PC-3 (cell line): ENCODE results near the gene MEX3A. TPM values are rescaled to one million over a fixed set of nuclear protein-coding genes. Genes with fewer than 3 reads are reported as not detected.
A peak's percentile ranks its signal among the peaks of the same experiment; 100 is the strongest.

ENCODE experiments used
- ATAC-seq: fragments of 200-7000 bp; cut with Tn5 transposase; 2 replicates; pipeline ENCODE4 v1.9.1; 2020; ENCODE audit warnings: mild to moderate bottlenecking, moderate library complexity
- BruUV-seq: library from RNA; stranded (reverse); fragments of 400-500 nt; replicated peaks from 2 replicates; lab custom pipeline; 2021; lab: Mats Ljungman, UMichigan
- CTCF ChIA-PET: fragments of 300-600 bp; sonication (Branson Sonifier 250); formaldehyde crosslinking; loops from one replicate; lab custom pipeline; 2022; ENCODE audit warnings: antibody characterized with exemption; lab: Charles Lee
- POLR2A ChIA-PET: fragments of 300-600 bp; sonication (Branson Sonifier 250); formaldehyde crosslinking; loops from one replicate; lab custom pipeline; 2022; ENCODE audit warnings: antibody characterized with exemption; ENCODE audit not compliant: unreplicated experiment; lab: Charles Lee
- DNase-seq: peaks from one replicate; pipeline ENCODE4 v3.0.0-alpha.2; 2015
- H2AFZ ChIP-seq: fragments of 300-600 bp; sonication (generic); 2 replicates; pipeline ENCODE4 v1.6.0; 2016; ENCODE audit warnings: antibody characterized with exemption, low read length
- H3F3A ChIP-seq: fragments of 300-600 bp; sonication (generic); one replicate; pipeline ENCODE4 v1.6.0; 2017; ENCODE audit warnings: antibody characterized with exemption, low read length, control low read depth, mild to moderate bottlenecking; ENCODE audit not compliant: unreplicated experiment
- H3K27ac ChIP-seq: fragments of 300-600 bp; sonication (generic); 2 replicates; pipeline ENCODE4 v1.5.1; 2016; ENCODE audit warnings: mild to moderate bottlenecking, low read length
- H3K27me3 ChIP-seq: fragments of 300-600 bp; sonication (generic); 2 replicates; pipeline ENCODE4 v1.6.1; 2016; ENCODE audit warnings: low read length, mixed read lengths
- H3K36me3 ChIP-seq: fragments of 300-600 bp; sonication (generic); 2 replicates; pipeline ENCODE4 v1.6.1; 2016; ENCODE audit warnings: low read depth, mixed run types, low read length, mixed read lengths
- H3K4me1 ChIP-seq: fragments of 300-600 bp; sonication (generic); 2 replicates; pipeline ENCODE4 v1.5.1; 2016; ENCODE audit warnings: low read length; ENCODE audit not compliant: insufficient read depth
- H3K4me2 ChIP-seq: fragments of 300-600 bp; sonication (generic); 2 replicates; pipeline ENCODE4 v1.6.0; 2016; ENCODE audit warnings: low read length
- H3K4me3 ChIP-seq: fragments of 300-600 bp; sonication (generic); 2 replicates; pipeline ENCODE4 v1.5.1; 2016; ENCODE audit warnings: mild to moderate bottlenecking, low read length, mixed read lengths
- H3K79me2 ChIP-seq: fragments of 300-600 bp; sonication (generic); 2 replicates; pipeline ENCODE4 v1.6.1; 2017; ENCODE audit warnings: low read length, mixed read lengths
- H3K9ac ChIP-seq: fragments of 300-600 bp; sonication (generic); 2 replicates; pipeline ENCODE4 v1.6.0; 2016; ENCODE audit warnings: mild to moderate bottlenecking, low read length
- H3K9me2 ChIP-seq: fragments of 300-600 bp; sonication (generic); replicated peaks from 2 replicates; pipeline ENCODE4 v1.6.1; 2016; ENCODE audit warnings: mixed run types, low read length, mixed read lengths
- H3K9me3 ChIP-seq: fragments of 300-600 bp; sonication (generic); 2 replicates; pipeline ENCODE4 v1.6.1; 2016; ENCODE audit warnings: low read length, mixed read lengths
- H4K20me1 ChIP-seq: fragments of 300-600 bp; sonication (generic); 2 replicates; pipeline ENCODE4 v1.6.1; 2016; ENCODE audit warnings: low read length, mixed read lengths
- CTCF ChIP-seq: fragments of 300-600 bp; sonication (generic); conservative IDR thresholded peaks from 2 replicates; pipeline ENCODE4 v1.5.1; 2017; ENCODE audit warnings: antibody characterized with exemption, low read depth, mild to moderate bottlenecking, low read length
- EZH2 ChIP-seq: fragments of 300-600 bp; sonication (generic); IDR thresholded peaks from one replicate; pipeline ENCODE4 v1.6.1; 2017; ENCODE audit warnings: antibody characterized with exemption, mild to moderate bottlenecking, low read length; ENCODE audit not compliant: unreplicated experiment
- EZH2phosphoT487 ChIP-seq: fragments of 300-600 bp; sonication (generic); IDR thresholded peaks from 2 replicates; pipeline ENCODE4 v1.6.1; 2018; ENCODE audit warnings: mild to moderate bottlenecking, antibody characterized with exemption, low read length, borderline replicate concordance
- intact Hi-C: fragments of 100-400 bp; cut with micrococcal nuclease; formaldehyde crosslinking; loops from 2 replicates; pipeline ENCODE4 v1.9.0; 2023
- total RNA-seq: library from RNA; depleted of rRNA; stranded (reverse); fragments of >200 nt; gene quantifications from 2 replicates; pipeline ENCODE4 v1.2.3, GENCODE V29; 2014

Gene MEX3A
- total RNA-seq, 1 experiment from 2014 or later = 12.9 TPM

DNA sequence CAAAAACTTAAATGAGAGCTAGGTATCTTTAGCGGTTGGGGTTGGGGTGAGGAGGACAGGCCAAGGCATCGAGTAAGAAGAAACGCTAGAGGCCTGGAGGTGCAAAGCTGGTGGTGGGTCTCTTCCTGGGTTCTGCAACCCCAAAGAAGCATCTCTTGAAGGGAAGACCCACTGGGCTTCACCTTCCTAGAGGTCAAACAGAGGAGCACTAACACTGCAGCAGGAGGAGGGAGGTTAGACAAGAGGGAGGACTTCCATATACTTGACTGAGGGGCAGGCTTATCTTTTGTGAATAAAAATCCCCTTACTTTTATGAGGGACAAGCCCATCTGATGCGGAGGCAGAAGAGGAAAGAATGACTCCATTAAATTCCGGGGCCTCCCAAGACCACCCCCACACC lies 2.5 kb downstream of the MEX3A start:
- Histone ChIP-seq H4K20me1 (no peaks in the 10 kb centered on the region), H3K4me3 (peak overlapping the region; percentile 78; the same call in 1 of the 2 replicates), H3K79me2 (peaks cover 29% of the 10 kb centered on the region), H3K9me2 (no peaks in the 10 kb centered on the region), H2AFZ (no peak overlapping the region), H3K36me3 (peaks cover 13% of the 10 kb centered on the region), H3K9me3 (no peaks in the 10 kb centered on the region), H3K4me2 (peak overlapping the region; percentile 85), H3F3A (no peaks in the 10 kb centered on the region), H3K4me1 (0 out of 2 replicates have a peak, but pooled peaks cover 5% of the 10 kb centered on the region), H3K27ac (no peak overlapping the region), H3K27me3 (no peaks in the 10 kb centered on the region), H3K9ac (no peak overlapping the region)
- ChIA-PET POLR2A (interaction anchor here (0.6 kb wide), 1 partner anchor 281 kb away, joined by 3 read pairs; no protein-coding TSS in a partner anchor), CTCF (interaction anchor here (0.6 kb wide), 1 partner anchor 17 kb away, joined by 3 read pairs; no protein-coding TSS in a partner anchor)
- no TSS peak for BruUV-seq
- no peak for DNase-seq
- TF ChIP-seq CTCF = no peak
- TF ChIP-seq EZH2 = no peak
- no peak for TF ChIP-seq EZH2phosphoT487
- intact Hi-C loops = no loop called here
- no peak for ATAC-seq

DNA sequence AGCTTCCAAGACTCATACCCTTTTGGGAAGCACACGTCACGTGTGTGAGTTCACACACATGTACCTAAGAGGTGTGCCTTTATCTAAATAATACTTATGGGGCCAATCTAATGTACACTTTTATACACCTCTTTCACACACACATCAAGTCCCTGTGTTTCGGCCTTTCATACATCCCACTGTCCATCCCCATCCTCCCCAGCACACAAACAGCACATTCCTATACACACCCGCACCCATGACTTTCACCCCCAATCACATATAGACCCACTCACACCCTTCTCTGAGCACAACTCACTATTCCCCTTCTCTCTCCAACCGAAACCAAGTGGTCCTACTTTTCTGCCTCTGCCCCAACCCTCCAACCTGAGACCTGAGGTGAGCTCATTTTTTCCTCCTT lies 3.5 kb downstream of the MEX3A start:
- Histone ChIP-seq H3K27me3 (no peaks in the 10 kb centered on the region), H3K36me3 (peaks cover 13% of the 10 kb centered on the region), H2AFZ (no peak overlapping the region), H3K9me2 (no peaks in the 10 kb centered on the region), H3F3A (peaks cover 2% of the 10 kb centered on the region), H4K20me1 (no peaks in the 10 kb centered on the region), H3K27ac (no peak overlapping the region), H3K9ac (no peak overlapping the region), H3K4me1 (0 out of 2 replicates have a peak, but pooled peaks cover 2% of the 10 kb centered on the region), H3K4me2 (no peak overlapping the region), H3K4me3 (no peak overlapping the region), H3K79me2 (peaks cover 29% of the 10 kb centered on the region), H3K9me3 (no peaks in the 10 kb centered on the region)
- ChIA-PET POLR2A (interaction anchor here (0.6 kb wide), 1 partner anchor 417 kb away, joined by 3 read pairs; no protein-coding TSS in a partner anchor), CTCF (no interaction called here)
- no peak for ATAC-seq
- intact Hi-C loops = no loop called here
- TF ChIP-seq CTCF = no peak
- TF ChIP-seq EZH2 = no peak
- TF ChIP-seq EZH2phosphoT487 = no peak
- BruUV-seq = no TSS peak
- DNase-seq = no peak

DNA sequence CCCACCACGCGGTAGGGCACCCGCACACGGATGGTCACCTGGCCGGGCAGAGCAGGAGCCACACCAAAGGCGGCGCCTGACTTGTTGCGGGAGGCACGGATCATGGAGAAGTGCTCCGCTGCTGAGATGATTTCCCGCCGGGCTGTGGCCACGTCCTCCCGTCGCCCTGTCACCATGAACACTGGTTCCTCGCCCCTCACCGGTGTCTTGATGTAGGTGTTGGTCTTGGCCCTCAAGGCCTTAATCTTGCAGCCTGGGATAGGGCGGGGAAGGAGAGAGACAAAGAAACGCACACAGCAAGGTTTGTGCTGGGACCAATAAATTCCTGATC lies 4.9 kb downstream of the MEX3A start:
- Histone ChIP-seq H2AFZ (no peak overlapping the region), H3K4me3 (no peak overlapping the region), H3F3A (peaks cover 3% of the 10 kb centered on the region), H3K9me3 (no peaks in the 10 kb centered on the region), H3K79me2 (peaks cover 29% of the 10 kb centered on the region), H3K27ac (no peak overlapping the region), H3K4me1 (no peaks in the 10 kb centered on the region), H3K9me2 (no peaks in the 10 kb centered on the region), H3K9ac (no peak overlapping the region), H4K20me1 (no peaks in the 10 kb centered on the region), H3K27me3 (no peaks in the 10 kb centered on the region), H3K4me2 (no peak overlapping the region), H3K36me3 (peaks cover 13% of the 10 kb centered on the region)
- intact Hi-C loops = no loop called here
- DNase-seq = no peak
- ChIA-PET CTCF (no interaction called here), POLR2A (no interaction called here)
- ATAC-seq = no peak
- no TSS peak for BruUV-seq
- TF ChIP-seq EZH2 (no peak), EZH2phosphoT487 (no peak), CTCF (no peak)
